Activated naive CD8-positive, alpha-beta T cell (primary cell): Measurements from ENCODE around the gene PTPRT.
"Not testable (repeated sequence)": the region's sequence is repeated elsewhere in the genome, so short reads cannot be mapped to it uniquely, and the experiment has no call there.

ENCODE experiments used
- H3K27ac Mint-ChIP-seq: one replicate; pipeline ENCODE4 v1.8.0; 2021; ENCODE audit warnings: mixed read lengths
- H3K27me3 Mint-ChIP-seq: one replicate; pipeline ENCODE4 v1.8.0; 2021; ENCODE audit warnings: mixed read lengths
- H3K36me3 Mint-ChIP-seq: one replicate; pipeline ENCODE4 v1.8.0; 2021; ENCODE audit warnings: mixed read lengths
- H3K4me1 Mint-ChIP-seq: one replicate; pipeline ENCODE4 v1.8.0; 2021; ENCODE audit warnings: low read depth, mixed read lengths
- H3K4me3 Mint-ChIP-seq: one replicate; pipeline ENCODE4 v1.8.0; 2021; ENCODE audit warnings: mild to moderate bottlenecking, mixed read lengths
- H3K9me3 Mint-ChIP-seq: one replicate; pipeline ENCODE4 v1.8.0; 2021; ENCODE audit warnings: low read depth, mixed read lengths

PTPRT gene

GRCh38 chr20:43167021-43167420, 22.7 kb downstream of the PTPRT start:
- H3K27me3 Mint-ChIP-seq: peaks cover 2% of the 10 kb centered on the region
- no peaks in the 10 kb centered on the region for H3K4me1 Mint-ChIP-seq
- H3K36me3 Mint-ChIP-seq: no peaks in the 10 kb centered on the region
- H3K9me3 Mint-ChIP-seq: peaks cover 3% of the 10 kb centered on the region
- H3K27ac Mint-ChIP-seq: no peak overlapping the region
- no peak overlapping the region for H3K4me3 Mint-ChIP-seq

- no peaks in the 10 kb centered on the region for H3K4me1 Mint-ChIP-seq
- H3K9me3 Mint-ChIP-seq: peaks cover 3% of the 10 kb centered on the region
- no peak overlapping the region for H3K4me3 Mint-ChIP-seq
Observed at GRCh38 chr20:43165611-43166010, 24.1 kb downstream of the PTPRT start.

GRCh38 chr20:43164736-43165135, 25.0 kb downstream of the PTPRT start:
- H3K9me3 Mint-ChIP-seq, H3K27me3 Mint-ChIP-seq, H3K4me3 Mint-ChIP-seq, H3K27ac Mint-ChIP-seq, H3K4me1 Mint-ChIP-seq, H3K36me3 Mint-ChIP-seq: not testable (repeated sequence)

More at GRCh38 chr20:43165611-43166010, 24.1 kb downstream of the PTPRT start:
- Mint-ChIP-seq H3K36me3 (no peaks in the 10 kb centered on the region), H3K27me3 (peaks cover 2% of the 10 kb centered on the region), H3K27ac (no peak overlapping the region)

GRCh38 chr20:43161716-43162115, 28.0 kb downstream of the PTPRT start:
- H3K4me3 Mint-ChIP-seq: no peak overlapping the region
- no peaks in the 10 kb centered on the region for H3K36me3 Mint-ChIP-seq
- H3K9me3 Mint-ChIP-seq: peaks cover 3% of the 10 kb centered on the region
- H3K27ac Mint-ChIP-seq: no peak overlapping the region
- H3K4me1 Mint-ChIP-seq: no peaks in the 10 kb centered on the region
- peaks cover 5% of the 10 kb centered on the region for H3K27me3 Mint-ChIP-seq

- no peaks in the 10 kb centered on the region for H3K4me1 Mint-ChIP-seq
- H3K27ac Mint-ChIP-seq: no peak overlapping the region
- peaks cover 3% of the 10 kb centered on the region for H3K9me3 Mint-ChIP-seq
- peaks cover 5% of the 10 kb centered on the region for H3K27me3 Mint-ChIP-seq
- H3K36me3 Mint-ChIP-seq: no peaks in the 10 kb centered on the region
- H3K4me3 Mint-ChIP-seq: no peak overlapping the region
Observed at GRCh38 chr20:43160941-43161340, 28.8 kb downstream of the PTPRT start.

GRCh38 chr20:43159994-43160393, 29.7 kb downstream of the PTPRT start:
- Mint-ChIP-seq H3K9me3 (no peaks in the 10 kb centered on the region), H3K27ac (no peak overlapping the region), H3K4me1 (no peaks in the 10 kb centered on the region), H3K36me3 (no peaks in the 10 kb centered on the region), H3K4me3 (no peak overlapping the region), H3K27me3 (peaks cover 5% of the 10 kb centered on the region)

GRCh38 chr20:43155366-43156100, 34.2 kb downstream of the PTPRT start:
- H3K9me3 Mint-ChIP-seq: no peaks in the 10 kb centered on the region
- H3K27me3 Mint-ChIP-seq: peaks cover 7% of the 10 kb centered on the region
- no peak overlapping the region for H3K4me3 Mint-ChIP-seq
- H3K27ac Mint-ChIP-seq: no peak overlapping the region
- no peaks in the 10 kb centered on the region for H3K4me1 Mint-ChIP-seq
- no peaks in the 10 kb centered on the region for H3K36me3 Mint-ChIP-seq

- Mint-ChIP-seq H3K4me1 (no peaks in the 10 kb centered on the region), H3K36me3 (no peaks in the 10 kb centered on the region), H3K27ac (no peak overlapping the region), H3K27me3 (peaks cover 7% of the 10 kb centered on the region), H3K9me3 (no peaks in the 10 kb centered on the region), H3K4me3 (no peak overlapping the region)
Observed at GRCh38 chr20:43151901-43152300, 37.8 kb downstream of the PTPRT start.

GRCh38 chr20:43151256-43151655, 38.5 kb downstream of the PTPRT start:
- Mint-ChIP-seq H3K4me3 (no peak overlapping the region), H3K9me3 (no peaks in the 10 kb centered on the region), H3K27ac (no peak overlapping the region)

GRCh38 chr20:43140726-43141125, 49.0 kb downstream of the PTPRT start:
- Mint-ChIP-seq H3K36me3 (no peaks in the 10 kb centered on the region), H3K27me3 (peaks cover 8% of the 10 kb centered on the region), H3K9me3 (no peaks in the 10 kb centered on the region), H3K4me1 (no peaks in the 10 kb centered on the region), H3K4me3 (no peak overlapping the region), H3K27ac (no peak overlapping the region)

More at GRCh38 chr20:43151256-43151655, 38.5 kb downstream of the PTPRT start:
- H3K27me3 Mint-ChIP-seq: peaks cover 7% of the 10 kb centered on the region
- H3K4me1 Mint-ChIP-seq: no peaks in the 10 kb centered on the region
- H3K36me3 Mint-ChIP-seq: no peaks in the 10 kb centered on the region

GRCh38 chr20:43138061-43138770, 51.5 kb downstream of the PTPRT start:
- peaks cover 6% of the 10 kb centered on the region for H3K27me3 Mint-ChIP-seq
- H3K27ac Mint-ChIP-seq: no peak overlapping the region
- no peaks in the 10 kb centered on the region for H3K4me1 Mint-ChIP-seq
- H3K36me3 Mint-ChIP-seq: no peaks in the 10 kb centered on the region
- H3K9me3 Mint-ChIP-seq: no peaks in the 10 kb centered on the region
- H3K4me3 Mint-ChIP-seq: no peak overlapping the region

GRCh38 chr20:43137160-43137559, 52.5 kb downstream of the PTPRT start:
- no peaks in the 10 kb centered on the region for H3K4me1 Mint-ChIP-seq
- no peak overlapping the region for H3K4me3 Mint-ChIP-seq
- no peaks in the 10 kb centered on the region for H3K36me3 Mint-ChIP-seq
- H3K27me3 Mint-ChIP-seq: peaks cover 6% of the 10 kb centered on the region
- H3K9me3 Mint-ChIP-seq: no peaks in the 10 kb centered on the region
- H3K27ac Mint-ChIP-seq: no peak overlapping the region

GRCh38 chr20:43124241-43124640, 65.5 kb downstream of the PTPRT start:
- Mint-ChIP-seq H3K27me3 (peaks cover 8% of the 10 kb centered on the region), H3K4me1 (no peaks in the 10 kb centered on the region), H3K27ac (no peak overlapping the region), H3K4me3 (no peak overlapping the region), H3K36me3 (no peaks in the 10 kb centered on the region), H3K9me3 (peaks cover 4% of the 10 kb centered on the region)

- Mint-ChIP-seq H3K4me1 (no peaks in the 10 kb centered on the region), H3K27ac (no peak overlapping the region), H3K36me3 (no peaks in the 10 kb centered on the region), H3K4me3 (no peak overlapping the region), H3K9me3 (peaks cover 4% of the 10 kb centered on the region), H3K27me3 (peaks cover 8% of the 10 kb centered on the region)
Observed at GRCh38 chr20:43123180-43123579, 66.5 kb downstream of the PTPRT start.

- Mint-ChIP-seq H3K36me3 (no peaks in the 10 kb centered on the region), H3K9me3 (no peaks in the 10 kb centered on the region), H3K4me1 (no peaks in the 10 kb centered on the region)
Observed at GRCh38 chr20:43119720-43120119, 70.0 kb downstream of the PTPRT start.

More at GRCh38 chr20:43119720-43120119, 70.0 kb downstream of the PTPRT start:
- no peak overlapping the region for H3K27ac Mint-ChIP-seq
- H3K4me3 Mint-ChIP-seq: no peak overlapping the region
- peaks cover 2% of the 10 kb centered on the region for H3K27me3 Mint-ChIP-seq
